ENCODE measurements around the gene CIROP.
A peak's percentile ranks its signal among the peaks of the same experiment; 100 is the strongest.

The CIROP gene

GRCh38 chr14:23094666-23095195 is 10.1 kb downstream of the CIROP start, which contains the start of gene ACIN1:
TSS of gene ACIN1 (minus strand) at chr14:23095136. CDS start at chr14:23095112, 24 bp downstream.
- DNase-seq (ENCODE audit: extremely low read depth in 1 of 2, low read depth in 1 of 2), result peak in 1 of 2 donors; percentile 97

- DNase-seq (ENCODE audit: extremely low read depth in 1 of 2, low read depth in 1 of 2), result peak in 1 of 2 donors; percentile 67
Measured at GRCh38 chr14:23093991-23094665, 10.7 kb downstream of the CIROP start.

- DNase-seq (ENCODE audit: extremely low read depth in 1 of 2, low read depth in 1 of 2), result no peak
Measured at GRCh38 chr14:23093526-23093925, 11.3 kb downstream of the CIROP start.

GRCh38 chr14:23093104-23093503 is 11.7 kb downstream of the CIROP start:
- no peak for DNase-seq (ENCODE audit: extremely low read depth in 1 of 2, low read depth in 1 of 2)

GRCh38 chr14:23091294-23092225 is 13.2 kb downstream of the CIROP start:
- no peak for DNase-seq (ENCODE audit: extremely low read depth in 1 of 2, low read depth in 1 of 2)

- DNase-seq (ENCODE audit: extremely low read depth in 1 of 2, low read depth in 1 of 2), result no peak
Measured at GRCh38 chr14:23090254-23090636, 14.5 kb downstream of the CIROP start.

- DNase-seq (ENCODE audit: extremely low read depth in 1 of 2, low read depth in 1 of 2), result no peak
Measured at GRCh38 chr14:23089498-23090253, 15.1 kb downstream of the CIROP start.

GRCh38 chr14:23086565-23086964 is 18.2 kb downstream of the CIROP start:
- no peak for DNase-seq (ENCODE audit: extremely low read depth in 1 of 2, low read depth in 1 of 2)

- no peak for DNase-seq (ENCODE audit: extremely low read depth in 1 of 2, low read depth in 1 of 2)
Measured at GRCh38 chr14:23085458-23085857, 19.3 kb downstream of the CIROP start.

GRCh38 chr14:23080474-23080873 is 24.3 kb downstream of the CIROP start:
- DNase-seq (ENCODE audit: extremely low read depth in 1 of 2, low read depth in 1 of 2), result no peak

GRCh38 chr14:23079716-23080115 is 25.1 kb downstream of the CIROP start:
- no peak for DNase-seq (ENCODE audit: extremely low read depth in 1 of 2, low read depth in 1 of 2)

- no peak for DNase-seq (ENCODE audit: extremely low read depth in 1 of 2, low read depth in 1 of 2)
Measured at GRCh38 chr14:23078692-23079116, 26.1 kb downstream of the CIROP start.

- no peak for DNase-seq (ENCODE audit: extremely low read depth in 1 of 2, low read depth in 1 of 2)
Measured at GRCh38 chr14:23077962-23078361, 26.8 kb downstream of the CIROP start.

- no peak for DNase-seq (ENCODE audit: extremely low read depth in 1 of 2, low read depth in 1 of 2)
Measured at GRCh38 chr14:23076785-23077408, 27.9 kb downstream of the CIROP start.

- no peak for DNase-seq (ENCODE audit: extremely low read depth in 1 of 2, low read depth in 1 of 2)
Measured at GRCh38 chr14:23074906-23075305, 29.9 kb downstream of the CIROP start.

GRCh38 chr14:23071921-23072539 is 32.8 kb downstream of the CIROP start:
- no peak for DNase-seq (ENCODE audit: extremely low read depth in 1 of 2, low read depth in 1 of 2)

GRCh38 chr14:23071244-23071920 is 33.4 kb downstream of the CIROP start:
- DNase-seq (ENCODE audit: extremely low read depth in 1 of 2, low read depth in 1 of 2), result peak in 1 of 2 donors; percentile 70

GRCh38 chr14:23070262-23071129 is 34.3 kb downstream of the CIROP start:
- no peak for DNase-seq (ENCODE audit: extremely low read depth in 1 of 2, low read depth in 1 of 2)

Measured in stimulated activated CD8-positive, alpha-beta memory T cell treated with anti-CD3 and anti-CD28 coated beads, Interleukin-7, amount 100 ng/mL, for 48 hours (primary cell).